ENCODE measurements around the gene ABCG8.

DNA sequence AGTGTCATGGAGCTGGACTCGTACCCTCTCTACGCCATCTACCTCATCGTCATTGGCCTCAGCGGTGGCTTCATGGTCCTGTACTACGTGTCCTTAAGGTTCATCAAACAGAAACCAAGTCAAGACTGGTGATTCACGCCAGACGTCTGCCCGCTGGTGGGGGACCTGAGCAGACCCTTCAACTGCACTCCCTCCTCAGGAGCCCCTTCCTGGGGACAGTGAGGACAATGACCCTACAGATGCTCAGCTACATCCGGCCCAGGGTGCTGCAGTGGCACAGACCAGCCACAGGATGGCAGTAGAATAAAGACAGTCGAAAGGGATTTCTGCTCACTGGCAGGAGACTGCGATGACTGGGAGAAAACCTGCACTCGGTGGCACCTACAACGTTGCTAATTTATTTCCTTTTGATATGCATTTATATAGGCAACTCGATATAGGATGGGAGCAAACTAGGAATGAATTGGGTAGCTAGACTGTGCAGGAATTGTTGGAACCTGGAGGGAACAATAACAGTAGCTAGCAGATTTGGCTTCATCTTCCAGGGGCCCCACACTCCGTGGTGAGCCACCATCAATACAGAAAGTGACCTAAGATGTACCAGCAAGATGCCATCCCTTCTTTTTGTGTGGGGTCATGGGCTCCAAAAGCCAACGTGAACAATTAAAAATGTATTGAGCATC lies 39.2 kb downstream of the ABCG8 start:
- TF ChIP-seq, protein P1, sequence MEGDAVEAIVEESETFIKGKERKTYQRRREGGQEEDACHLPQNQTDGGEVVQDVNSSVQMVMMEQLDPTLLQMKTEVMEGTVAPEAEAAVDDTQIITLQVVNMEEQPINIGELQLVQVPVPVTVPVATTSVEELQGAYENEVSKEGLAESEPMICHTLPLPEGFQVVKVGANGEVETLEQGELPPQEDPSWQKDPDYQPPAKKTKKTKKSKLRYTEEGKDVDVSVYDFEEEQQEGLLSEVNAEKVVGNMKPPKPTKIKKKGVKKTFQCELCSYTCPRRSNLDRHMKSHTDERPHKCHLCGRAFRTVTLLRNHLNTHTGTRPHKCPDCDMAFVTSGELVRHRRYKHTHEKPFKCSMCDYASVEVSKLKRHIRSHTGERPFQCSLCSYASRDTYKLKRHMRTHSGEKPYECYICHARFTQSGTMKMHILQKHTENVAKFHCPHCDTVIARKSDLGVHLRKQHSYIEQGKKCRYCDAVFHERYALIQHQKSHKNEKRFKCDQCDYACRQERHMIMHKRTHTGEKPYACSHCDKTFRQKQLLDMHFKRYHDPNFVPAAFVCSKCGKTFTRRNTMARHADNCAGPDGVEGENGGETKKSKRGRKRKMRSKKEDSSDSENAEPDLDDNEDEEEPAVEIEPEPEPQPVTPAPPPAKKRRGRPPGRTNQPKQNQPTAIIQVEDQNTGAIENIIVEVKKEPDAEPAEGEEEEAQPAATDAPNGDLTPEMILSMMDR (IDR thresholded peaks at IDR 0.05): peak; percentile 65 to 91 (median 86)
- no peak for TF ChIP-seq POLR2A (IDR thresholded peaks at IDR 0.05)
- TF ChIP-seq EP300 (IDR thresholded peaks at IDR 0.05): no peak

All from tibial nerve (tissue), 4 donors.